Kidney epithelial cell (primary cell): ENCODE measurements around the gene NTM. TPM values are rescaled to one million over a fixed set of nuclear protein-coding genes. Genes with fewer than 3 reads are reported as not detected.

ENCODE experiments used
- DNase-seq: peaks from one replicate; pipeline ENCODE4 v3.0.0-alpha.2; 2010; ENCODE audit warnings: low read depth
- H3K27me3 ChIP-seq: 2 replicates; pipeline ENCODE4 v1.6.0; 2011; ENCODE audit warnings: low read length; ENCODE audit not compliant: control insufficient read depth, insufficient read depth
- H3K36me3 ChIP-seq: 2 replicates; pipeline ENCODE4 v1.5.1; 2011; ENCODE audit warnings: low read length; ENCODE audit not compliant: control insufficient read depth, insufficient read depth
- H3K4me3 ChIP-seq: 2 replicates; pipeline ENCODE4 v1.5.1; 2011; ENCODE audit warnings: low read depth, mild to moderate bottlenecking, control low read depth, low read length
- CTCF ChIP-seq: IDR thresholded peaks from 2 replicates; pipeline ENCODE4 v1.5.1; 2011; ENCODE audit warnings: mild to moderate bottlenecking, moderate library complexity, low read length, control low read depth, inconsistent platforms; ENCODE audit not compliant: insufficient read depth, poor library complexity, severe bottlenecking
- total RNA-seq: library from RNA; depleted of rRNA; stranded (reverse); fragments of >200 nt; gene quantifications from 2 replicates; pipeline ENCODE4 v1.2.3, GENCODE V29; 2015

NTM gene
- total RNA-seq, 1 donor from 2014 or later: 111 TPM

GRCh38 chr11:131748151-131749050, 378.0 kb downstream of the NTM start:
- Histone ChIP-seq H3K27me3 (no peaks in the 10 kb centered on the region), H3K36me3 (no peaks in the 10 kb centered on the region), H3K4me3 (no peak overlapping the region)
- DNase-seq: no peak
- peak; percentile 82 for TF ChIP-seq CTCF

- no peaks in the 10 kb centered on the region for H3K27me3 ChIP-seq
- no peak for DNase-seq
- no peaks in the 10 kb centered on the region for H3K36me3 ChIP-seq
- TF ChIP-seq CTCF: no peak
- H3K4me3 ChIP-seq: no peak overlapping the region
Measured at GRCh38 chr11:131749101-131749500, 378.7 kb downstream of the NTM start.

DNA sequence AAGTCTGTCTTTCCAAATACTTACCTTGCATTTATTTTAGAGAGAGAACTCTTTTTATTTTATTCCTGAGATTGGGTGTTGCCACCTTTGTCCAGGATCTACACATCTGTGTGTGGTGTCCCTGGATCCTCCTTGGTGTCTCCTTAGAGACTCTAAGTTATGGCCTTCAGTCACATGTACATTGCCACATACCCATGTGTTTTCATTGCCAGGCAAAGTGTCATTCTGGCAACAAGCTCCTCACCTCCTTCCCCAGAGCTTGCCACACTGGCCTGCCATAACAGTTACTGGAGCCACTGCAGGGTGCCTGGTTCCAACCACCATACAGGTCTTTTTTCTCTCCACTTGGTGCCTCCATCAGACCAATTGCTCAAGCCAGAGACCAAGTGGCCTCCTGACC, 379.7 kb downstream of the NTM start:
- no peaks in the 10 kb centered on the region for H3K27me3 ChIP-seq
- no peaks in the 10 kb centered on the region for H3K36me3 ChIP-seq
- TF ChIP-seq CTCF: no peak
- no peak for DNase-seq
- no peak overlapping the region for H3K4me3 ChIP-seq

GRCh38 chr11:131750692-131751091, 380.3 kb downstream of the NTM start:
- no peaks in the 10 kb centered on the region for H3K27me3 ChIP-seq
- no peak for DNase-seq
- no peaks in the 10 kb centered on the region for H3K36me3 ChIP-seq
- H3K4me3 ChIP-seq: no peak overlapping the region
- no peak for TF ChIP-seq CTCF

- Histone ChIP-seq H3K36me3 (no peaks in the 10 kb centered on the region), H3K4me3 (no peak overlapping the region), H3K27me3 (no peaks in the 10 kb centered on the region)
- DNase-seq: no peak
- TF ChIP-seq CTCF: no peak
Measured at GRCh38 chr11:131754671-131755070, 384.3 kb downstream of the NTM start.
